Thyroid gland (tissue), 4 donors: ENCODE results near the gene PHACTR1.

ENCODE experiments used
- POLR2A ChIP-seq, 2 donors: fragments of 450-650 bp; IDR thresholded peaks; one replicate each; pipeline ENCODE4 v1.6.1; 2017; ENCODE audit warnings: antibody characterized with exemption in 2 of 2, mild to moderate bottlenecking in 2 of 2, moderate library complexity in 1 of 2
- TF ChIP-seq, protein P1 (sequence below), 6 experiments: fragments of 200-600 bp in 3 of 6; fragments of 450-650 bp in 3 of 6; sonication (generic) in 3 of 6; IDR thresholded peaks; one replicate each; pipeline ENCODE4 v1.5.1; 2016 to 2019; ENCODE audit warnings: antibody characterized with exemption in 6 of 6, mild to moderate bottlenecking in 2 of 6, inconsistent platforms in 1 of 6, moderate library complexity in 1 of 6

GRCh38 chr6:13071550-13072345, 355.2 kb downstream of the PHACTR1 start:
- TF ChIP-seq, protein P1, sequence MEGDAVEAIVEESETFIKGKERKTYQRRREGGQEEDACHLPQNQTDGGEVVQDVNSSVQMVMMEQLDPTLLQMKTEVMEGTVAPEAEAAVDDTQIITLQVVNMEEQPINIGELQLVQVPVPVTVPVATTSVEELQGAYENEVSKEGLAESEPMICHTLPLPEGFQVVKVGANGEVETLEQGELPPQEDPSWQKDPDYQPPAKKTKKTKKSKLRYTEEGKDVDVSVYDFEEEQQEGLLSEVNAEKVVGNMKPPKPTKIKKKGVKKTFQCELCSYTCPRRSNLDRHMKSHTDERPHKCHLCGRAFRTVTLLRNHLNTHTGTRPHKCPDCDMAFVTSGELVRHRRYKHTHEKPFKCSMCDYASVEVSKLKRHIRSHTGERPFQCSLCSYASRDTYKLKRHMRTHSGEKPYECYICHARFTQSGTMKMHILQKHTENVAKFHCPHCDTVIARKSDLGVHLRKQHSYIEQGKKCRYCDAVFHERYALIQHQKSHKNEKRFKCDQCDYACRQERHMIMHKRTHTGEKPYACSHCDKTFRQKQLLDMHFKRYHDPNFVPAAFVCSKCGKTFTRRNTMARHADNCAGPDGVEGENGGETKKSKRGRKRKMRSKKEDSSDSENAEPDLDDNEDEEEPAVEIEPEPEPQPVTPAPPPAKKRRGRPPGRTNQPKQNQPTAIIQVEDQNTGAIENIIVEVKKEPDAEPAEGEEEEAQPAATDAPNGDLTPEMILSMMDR (IDR thresholded peaks at IDR 0.05): no peak
- no peak for TF ChIP-seq POLR2A (IDR thresholded peaks at IDR 0.05)
